ENCODE results near the gene PRDX6. TPM values are rescaled to one million over a fixed set of nuclear protein-coding genes. Genes with fewer than 3 reads are reported as not detected.

PRDX6 gene
- total and polyA plus RNA-seq, 10 of the 15 experiments (the other 5 are each of a cell fraction or from before 2014, with no cell fraction given): 70.7 to 230 (median 138) TPM

GRCh38 chr1:173489149-173489600 lies 12.0 kb downstream of the PRDX6 start (continued):
- TF ChIP-seq PRDM15 (CRISPR knock-in tag; IDR thresholded peaks at IDR 0.05) (no peak), HDAC6 (IDR thresholded peaks at IDR 0.05; ENCODE audit: unreplicated experiment) (no peak), MYC (IDR thresholded peaks at IDR 0.05; ENCODE audit: insufficient read depth, insufficient read length, insufficient replicate concordance, low read length, severe bottlenecking) (no peak), BCLAF1 (IDR thresholded peaks at IDR 0.05) (no peak)

GRCh38 chr1:173489929-173490328 lies 12.8 kb downstream of the PRDX6 start:
- no peaks in the 10 kb centered on the region for H3K79me2 ChIP-seq (ENCODE audit: control insufficient read depth, insufficient read depth, low read length)
- no peak overlapping the region for H3K4me3 ChIP-seq
- CTCF ChIA-PET: no interaction called here
- in situ Hi-C loops (cut with MboI): no loop called here
- SMC1A ChIA-PET (ENCODE audit: uncharacterized antibody, unreplicated experiment): no interaction called here
- H2AFZ ChIP-seq (ENCODE audit: control insufficient read depth, low read depth, low read length): no peak overlapping the region
- no peak overlapping the region for H3K27ac ChIP-seq (ENCODE audit: control insufficient read depth, insufficient read depth)
- H4K20me1 ChIP-seq (ENCODE audit: control insufficient read depth, insufficient read depth): no peaks in the 10 kb centered on the region
- DNase-seq (ENCODE audit: low read depth, low spot score): no peak
- RAD21 ChIA-PET (ENCODE audit: unreplicated experiment): interaction anchor here (1.2 kb wide), 1 partner anchor 13 kb away, joined by 3 read pairs; no protein-coding TSS in a partner anchor
- POLR2A ChIA-PET: interaction anchor here (1.1 kb wide), 1 partner anchor 11 kb away, joined by 3 read pairs; no protein-coding TSS in a partner anchor
- no peak overlapping the region for H3K4me2 ChIP-seq (ENCODE audit: control insufficient read depth, insufficient read depth)
- no peaks in the 10 kb centered on the region for H3K4me1 ChIP-seq (ENCODE audit: control insufficient read depth, insufficient read depth, low read length)
- BruUV-seq (replicated peaks): no TSS peak
- TF ChIP-seq SREBF1 (IDR thresholded peaks at IDR 0.05; ENCODE audit: low read length) (no peak), GABPA (IDR thresholded peaks at IDR 0.05; ENCODE audit: low read depth) (no peak), HDGF (IDR thresholded peaks at IDR 0.05) (no peak), E4F1 (IDR thresholded peaks at IDR 0.05; ENCODE audit: borderline replicate concordance, partially characterized antibody) (no peak), ZNF217 (IDR thresholded peaks at IDR 0.05) (no peak)
- intact Hi-C loops (cut with micrococcal nuclease; ENCODE audit: unreplicated experiment): no loop called here
- ATAC-seq: no peak
- 96% methylated on average over 3 of the region's 3 CpGs for WGBS (ENCODE audit: insufficient coverage, insufficient replicate concordance, low lambda C conversion rate, missing lambda C conversion rate)
- no peaks in the 10 kb centered on the region; the same call in 2 of the 3 replicates for H3K9me3 ChIP-seq (replicated peaks; ENCODE audit: control insufficient read depth, insufficient read depth, low read length)
- no peak overlapping the region for H3K9ac ChIP-seq (ENCODE audit: control insufficient read depth, insufficient read depth, low read length)
- FAIRE-seq: no peak
- peaks cover 6 to 21% of the 10 kb centered on the region in 2 experiments for H3K36me3 ChIP-seq (ENCODE audit: control insufficient read depth in 2 of 2, insufficient read depth in 2 of 2, low read length in 1 of 2)
- H3K27me3 ChIP-seq (replicated peaks in 1 of 2; ENCODE audit: control insufficient read depth in 2 of 2, insufficient read depth in 2 of 2, low read length in 1 of 2): no peaks in the 10 kb centered on the region
